HG02884 (cell line): ENCODE results near the gene SYNE2.

Source experiments
- ATAC-seq: cut with Tn5 transposase; IDR thresholded peaks from one replicate; pipeline ENCODE4 v1.9.1; 2021; ENCODE audit warnings: mild to moderate bottlenecking, moderate library complexity; ENCODE audit not compliant: unreplicated experiment

The SYNE2 gene

DNA sequence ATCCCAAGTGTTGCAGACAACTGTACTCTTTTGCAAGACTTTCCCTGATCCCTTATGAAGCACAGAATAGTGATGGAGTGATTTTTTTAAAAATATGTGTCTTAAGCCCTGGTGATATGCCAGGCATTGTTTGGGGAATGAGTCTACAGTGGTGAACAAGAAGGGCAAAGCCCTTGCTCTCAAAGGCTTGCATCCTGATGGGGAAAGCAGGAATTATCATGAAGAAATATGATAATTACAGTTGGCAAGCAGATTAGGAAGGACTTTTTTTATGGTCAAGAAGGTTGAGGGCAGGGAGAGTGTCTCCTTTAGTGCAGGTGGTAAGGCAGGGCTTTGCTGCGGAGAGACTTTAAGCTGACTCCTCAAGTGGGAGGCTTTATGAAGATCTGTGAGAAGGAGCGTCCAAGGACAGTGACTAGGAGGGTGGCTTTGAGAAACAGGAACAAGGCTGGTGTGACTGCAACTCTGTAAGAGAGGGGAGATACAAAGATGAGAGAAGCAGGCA is 100.2 kb downstream of the SYNE2 start:
- no peak for ATAC-seq

GRCh38 chr14:63956326-63956725 is 103.5 kb downstream of the SYNE2 start:
- ATAC-seq: no peak

- no peak for ATAC-seq
These were observed 108.2 kb downstream of the SYNE2 start for GRCh38 chr14:63960926-63961567.

GRCh38 chr14:63962906-63963305 is 110.1 kb downstream of the SYNE2 start:
- ATAC-seq: no peak

GRCh38 chr14:63963439-63963838 is 110.6 kb downstream of the SYNE2 start:
- no peak for ATAC-seq

DNA sequence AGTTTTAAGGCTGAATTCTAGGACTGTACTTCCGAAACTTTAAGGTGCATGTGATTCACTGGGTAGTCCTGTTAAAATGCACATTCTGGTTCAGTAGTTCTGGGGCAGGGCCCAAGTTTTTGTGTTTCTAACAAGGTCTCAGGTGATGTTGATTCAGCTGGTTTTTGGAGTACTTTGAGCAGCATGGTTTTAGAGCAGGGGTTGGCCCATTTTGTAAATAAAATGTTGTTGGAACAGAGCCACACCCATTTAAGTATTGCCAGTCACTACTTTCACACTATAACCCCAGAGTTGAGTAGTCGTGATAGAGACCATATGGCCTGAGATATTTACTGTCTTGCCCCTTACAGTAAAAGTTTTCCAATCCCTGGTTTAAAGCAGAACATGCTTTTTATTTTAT is 111.3 kb downstream of the SYNE2 start:
- ATAC-seq: no peak

- ATAC-seq: no peak
These were observed 113.6 kb downstream of the SYNE2 start for GRCh38 chr14:63966407-63966806.

DNA sequence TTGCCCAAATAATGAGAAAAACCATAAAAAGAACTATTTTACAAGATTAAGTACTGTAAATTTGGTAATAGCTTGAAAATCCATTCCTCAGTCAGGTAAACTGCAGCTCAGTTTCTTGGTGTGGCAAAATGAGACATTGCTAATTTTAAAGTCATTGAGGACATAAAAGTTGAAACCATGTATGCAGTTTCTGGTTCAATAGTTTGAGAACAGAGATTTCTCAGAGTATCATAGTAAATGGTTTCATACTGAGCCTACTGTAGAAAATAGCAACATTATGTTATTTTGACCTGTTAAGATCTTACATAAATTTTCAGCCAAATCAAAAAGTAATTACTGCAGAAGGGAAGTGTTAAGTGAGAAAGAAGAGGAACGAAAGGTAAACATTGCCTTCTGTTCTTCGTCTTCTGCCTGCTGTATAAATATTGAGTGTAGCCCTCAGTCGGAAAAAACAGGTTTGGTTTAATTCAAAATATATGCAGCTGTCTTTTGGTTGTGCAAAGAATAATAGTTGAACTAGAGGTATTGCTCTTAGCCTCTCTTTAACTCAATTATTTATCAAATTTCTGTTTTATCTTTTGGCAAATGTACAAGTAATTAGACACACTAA is 119.6 kb downstream of the SYNE2 start:
- no peak for ATAC-seq

DNA sequence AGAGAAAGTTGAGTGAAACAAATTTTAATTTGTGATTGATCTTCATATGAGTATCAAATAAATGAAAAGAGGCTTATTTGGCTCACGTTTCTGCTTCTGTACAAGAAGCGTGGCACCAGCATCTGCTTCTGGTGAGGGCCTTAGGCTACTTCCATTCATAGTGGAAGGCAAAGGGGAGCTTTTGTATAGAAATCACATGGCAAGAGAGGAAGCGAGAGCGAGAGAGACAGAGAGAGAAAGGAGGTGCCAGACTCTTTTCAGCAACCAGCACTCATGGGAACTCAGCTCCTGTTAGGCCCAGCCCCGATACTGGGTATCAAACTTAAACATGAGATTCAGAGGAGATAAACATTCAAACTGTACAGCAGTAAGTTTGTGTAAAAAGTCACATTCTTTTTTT is 121.4 kb downstream of the SYNE2 start:
- ATAC-seq: no peak

GRCh38 chr14:63981569-63981968 is 128.8 kb downstream of the SYNE2 start:
- no peak for ATAC-seq

GRCh38 chr14:63982156-63982555 is 129.4 kb downstream of the SYNE2 start:
- no peak for ATAC-seq

GRCh38 chr14:63982629-63983028 is 129.8 kb downstream of the SYNE2 start:
- ATAC-seq: no peak

DNA sequence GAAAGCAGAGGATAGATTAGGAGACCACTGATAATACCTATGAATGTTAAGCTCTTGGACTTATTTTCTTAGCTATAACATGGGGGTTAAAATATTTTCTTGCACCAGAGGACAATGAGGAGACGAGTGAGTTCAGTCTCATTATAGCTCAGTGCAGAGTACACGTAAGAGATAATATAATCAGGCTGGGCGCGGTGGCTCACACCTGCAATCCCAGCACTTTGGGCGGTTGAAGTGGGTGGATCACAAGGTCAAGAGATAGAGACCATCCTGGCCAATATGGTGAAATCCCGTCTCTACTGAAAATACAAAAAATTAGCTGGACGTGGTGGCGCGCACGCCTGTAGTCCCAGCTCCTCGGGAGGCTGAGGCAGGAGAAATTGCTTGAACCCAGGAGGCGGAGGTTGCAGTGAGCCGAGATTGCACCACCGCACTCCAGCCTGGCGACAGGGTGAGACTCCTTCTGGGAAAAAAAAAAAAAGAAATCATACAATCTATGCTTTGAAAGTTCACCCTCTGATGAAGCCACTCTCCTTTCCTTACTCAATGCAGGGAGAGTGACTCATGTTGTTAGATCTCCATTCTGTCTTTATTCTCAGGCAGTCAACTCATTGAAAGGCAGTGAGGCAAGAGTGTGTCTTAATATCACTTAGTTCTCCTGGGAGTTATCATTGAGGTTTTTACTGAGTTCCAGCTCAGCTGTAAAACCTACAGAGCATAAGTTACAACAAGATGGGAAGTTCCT is 134.2 kb downstream of the SYNE2 start:
- no peak for ATAC-seq

DNA sequence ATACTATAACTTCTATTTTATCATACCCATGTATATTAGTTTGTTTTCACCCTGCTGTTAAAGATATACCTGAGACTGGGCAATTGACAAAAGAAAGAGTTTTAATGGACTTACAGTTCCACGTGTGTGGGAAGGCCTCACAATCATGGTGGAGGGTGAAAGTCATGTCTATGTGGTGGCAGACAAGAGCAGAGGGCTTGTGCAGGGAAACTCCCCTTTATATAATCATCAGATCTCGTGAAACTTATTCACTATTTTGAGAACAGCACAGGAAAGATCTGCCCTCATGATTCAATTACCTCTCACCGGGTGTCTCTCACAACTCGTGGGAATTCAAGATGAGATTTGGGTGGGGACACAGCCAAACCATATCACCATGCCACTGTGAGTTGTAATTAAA is 135.8 kb downstream of the SYNE2 start:
- ATAC-seq: no peak

- no peak for ATAC-seq
These were observed 139.0 kb downstream of the SYNE2 start for GRCh38 chr14:63991833-63992232.

DNA sequence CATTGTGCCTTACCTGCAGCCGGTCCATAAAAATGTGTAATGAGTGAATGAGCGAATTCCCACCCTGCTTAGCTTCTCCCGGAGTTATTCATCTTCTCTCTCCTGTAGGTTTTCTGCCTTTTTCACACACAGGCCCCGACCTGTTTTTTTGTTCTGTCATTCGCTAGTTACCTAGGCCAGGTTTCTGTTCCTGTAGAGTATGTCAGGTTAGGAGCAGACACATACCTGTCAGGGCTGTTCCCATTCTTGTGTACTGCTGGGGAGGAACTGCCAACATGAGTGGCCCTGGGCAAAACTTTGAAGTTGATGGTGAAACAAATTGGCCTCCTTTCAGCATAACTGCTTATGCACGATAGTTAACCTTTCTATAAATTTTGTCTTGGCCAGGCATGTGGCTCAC is 140.1 kb downstream of the SYNE2 start:
- no peak for ATAC-seq

DNA sequence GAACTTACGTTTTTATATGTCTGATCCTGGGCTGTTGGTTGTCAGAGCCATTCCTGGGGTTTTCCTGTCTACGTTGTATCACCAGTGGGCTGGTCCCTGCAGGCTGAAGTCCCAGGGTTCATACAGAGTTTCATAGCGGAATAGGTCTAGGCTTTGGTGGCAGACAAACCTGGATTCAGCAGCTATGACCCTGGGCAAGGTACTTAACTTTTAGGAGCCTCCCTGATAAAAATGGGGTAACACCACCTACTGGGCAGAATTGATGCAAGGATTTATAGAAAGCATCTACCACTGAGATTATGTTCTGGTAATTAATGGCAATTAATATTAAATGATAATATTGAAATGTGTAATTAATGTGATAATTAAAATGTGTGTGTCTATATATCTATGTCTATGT is 141.2 kb downstream of the SYNE2 start:
- ATAC-seq: no peak

DNA sequence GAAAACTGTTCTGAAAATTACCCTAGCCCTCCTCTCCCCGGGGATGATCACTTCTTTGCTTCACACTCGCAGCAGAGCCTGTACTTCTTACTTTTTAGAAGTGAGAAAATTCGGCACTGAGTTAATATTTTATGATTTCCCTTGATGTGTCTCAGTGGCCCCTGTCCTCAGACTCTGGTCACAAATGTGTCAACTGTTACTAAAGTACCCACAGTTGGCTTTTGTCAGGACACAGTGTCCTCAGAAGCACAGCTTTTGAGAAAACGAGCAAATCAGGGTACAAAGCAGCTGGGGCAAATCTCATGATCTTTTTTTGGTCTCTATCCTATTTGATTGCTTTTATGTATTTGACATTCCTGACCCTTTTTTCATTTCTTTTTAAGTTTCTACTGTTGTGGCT is 142.5 kb downstream of the SYNE2 start:
- no peak for ATAC-seq

DNA sequence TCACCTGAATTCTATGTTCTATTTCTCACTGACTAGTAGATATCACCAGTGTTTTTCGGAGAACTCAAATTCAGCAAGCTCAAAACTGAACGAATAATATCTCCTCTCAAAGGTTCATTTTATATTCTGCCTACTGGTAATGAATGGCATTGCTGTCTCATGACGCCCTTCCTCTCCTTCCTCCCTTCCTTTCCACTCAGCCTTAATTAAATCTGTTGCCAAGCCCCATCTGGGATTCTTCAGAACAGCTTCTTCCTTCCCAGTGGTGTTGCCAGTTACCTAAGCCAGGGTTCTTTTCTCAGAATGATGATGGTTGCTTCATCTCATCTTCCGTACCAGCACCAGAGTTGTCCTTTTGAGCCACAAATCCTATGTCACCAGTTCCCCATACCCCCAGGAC is 143.2 kb downstream of the SYNE2 start:
- ATAC-seq: no peak

DNA sequence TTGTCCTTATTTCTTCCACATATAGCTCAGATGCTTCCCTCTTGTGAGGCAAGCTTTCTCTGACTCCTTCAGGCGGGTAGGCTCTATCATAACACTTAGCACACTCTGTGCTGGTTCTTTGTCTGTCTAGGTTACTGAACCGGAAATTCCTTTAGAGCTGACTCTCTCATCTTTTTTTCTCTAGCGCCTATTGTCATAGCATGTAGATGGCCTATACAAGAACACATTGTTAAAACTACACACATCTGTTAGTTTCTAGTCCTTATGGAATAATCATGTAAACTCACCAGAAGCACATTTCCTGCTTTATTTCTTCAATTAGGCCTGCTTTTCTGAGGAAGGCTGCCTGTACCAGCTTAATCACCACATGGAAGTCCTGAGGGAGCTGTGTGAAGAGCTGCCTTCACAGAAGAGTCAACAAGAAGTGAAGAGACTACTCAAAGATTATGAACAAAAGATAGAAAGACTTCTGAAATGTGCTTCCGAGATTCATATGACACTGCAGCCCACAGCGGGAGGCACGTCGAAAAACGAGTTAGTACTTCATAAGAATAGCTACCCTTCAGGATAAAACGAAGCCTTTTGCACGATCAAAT is 143.9 kb downstream of the SYNE2 start:
- ATAC-seq: no peak

DNA sequence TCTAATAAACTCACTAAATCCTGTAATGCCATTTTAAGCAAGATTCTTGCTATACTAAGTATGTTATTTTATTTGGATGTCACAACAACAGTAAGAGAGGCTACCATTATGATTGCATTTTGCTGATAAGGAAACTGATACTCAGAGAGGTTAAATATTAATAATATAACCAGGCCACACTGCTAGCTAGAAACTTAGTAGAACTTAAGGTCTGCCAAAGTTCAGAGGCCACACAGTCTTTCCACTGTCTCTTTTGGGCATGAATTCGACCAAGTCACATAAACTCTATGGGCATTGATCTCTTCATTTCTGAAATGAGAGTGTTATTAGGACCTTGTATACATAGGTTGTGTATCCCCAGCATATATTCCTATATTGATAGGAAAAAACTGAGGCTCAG is 147.9 kb downstream of the SYNE2 start:
- ATAC-seq: no peak

- ATAC-seq: no peak
These were observed 153.0 kb downstream of the SYNE2 start for GRCh38 chr14:64005822-64006221.
